GM21825 (cell line): ENCODE measurements around the gene FNDC5.

Experiments
- ATAC-seq: cut with Tn5 transposase; IDR thresholded peaks from one replicate; pipeline ENCODE4 v1.9.1; 2021; ENCODE audit warnings: mild to moderate bottlenecking, moderate library complexity; ENCODE audit not compliant: unreplicated experiment

Gene FNDC5

DNA sequence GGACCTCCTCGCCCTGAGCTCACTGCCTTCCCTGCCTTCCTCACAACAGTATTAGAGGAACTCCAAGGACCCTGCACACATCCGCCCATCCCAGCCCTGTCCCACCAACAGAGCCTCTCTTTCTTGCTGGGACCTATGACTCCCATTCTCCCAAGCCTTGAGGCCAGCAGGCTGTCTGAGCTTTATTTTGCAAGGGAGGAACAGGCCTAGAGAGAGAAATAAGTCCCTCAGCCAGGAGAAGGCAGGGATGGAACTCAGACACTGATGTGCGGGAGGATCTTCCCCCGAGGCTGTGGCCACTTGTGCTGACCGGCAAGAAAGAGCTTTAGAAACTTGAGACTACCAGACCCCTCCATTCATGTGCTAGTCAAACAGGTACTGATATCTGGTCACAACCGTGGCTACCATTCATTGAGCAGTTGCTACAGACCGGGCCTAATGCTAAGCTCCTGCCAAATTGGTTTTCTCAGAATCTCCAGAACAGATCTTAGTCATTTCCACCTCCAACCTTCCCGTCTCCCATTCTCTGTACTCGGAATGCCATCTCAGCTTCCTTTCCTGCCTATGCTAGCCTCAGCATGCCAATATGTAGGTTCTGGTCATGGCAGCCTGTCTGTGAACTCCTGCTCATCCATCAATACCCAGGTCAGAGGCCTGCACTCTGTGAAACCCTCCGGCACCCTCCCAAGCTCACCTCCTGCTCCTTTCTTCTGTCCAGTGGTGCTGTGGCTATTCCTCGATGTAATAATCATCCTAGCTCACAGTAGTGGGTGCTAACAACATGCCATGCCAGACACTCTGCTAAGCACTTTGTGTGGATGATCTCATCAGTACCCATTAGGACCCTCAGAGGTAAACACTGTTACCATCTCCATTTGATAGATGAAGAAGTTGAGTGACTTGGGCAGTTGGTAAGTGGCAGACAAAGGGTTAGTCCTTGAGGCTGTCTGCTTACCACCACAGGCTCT, 26.7 kb upstream of the FNDC5 start:
- ATAC-seq, result no peak

- no peak for ATAC-seq
Measured at GRCh38 chr1:32896451-32896850, 25.7 kb upstream of the FNDC5 start.

GRCh38 chr1:32895325-32896215, 24.9 kb upstream of the FNDC5 start:
- no peak for ATAC-seq

GRCh38 chr1:32894681-32895080, 24.0 kb upstream of the FNDC5 start:
- no peak for ATAC-seq

- no peak for ATAC-seq
Measured at GRCh38 chr1:32894019-32894600, 23.4 kb upstream of the FNDC5 start.

DNA sequence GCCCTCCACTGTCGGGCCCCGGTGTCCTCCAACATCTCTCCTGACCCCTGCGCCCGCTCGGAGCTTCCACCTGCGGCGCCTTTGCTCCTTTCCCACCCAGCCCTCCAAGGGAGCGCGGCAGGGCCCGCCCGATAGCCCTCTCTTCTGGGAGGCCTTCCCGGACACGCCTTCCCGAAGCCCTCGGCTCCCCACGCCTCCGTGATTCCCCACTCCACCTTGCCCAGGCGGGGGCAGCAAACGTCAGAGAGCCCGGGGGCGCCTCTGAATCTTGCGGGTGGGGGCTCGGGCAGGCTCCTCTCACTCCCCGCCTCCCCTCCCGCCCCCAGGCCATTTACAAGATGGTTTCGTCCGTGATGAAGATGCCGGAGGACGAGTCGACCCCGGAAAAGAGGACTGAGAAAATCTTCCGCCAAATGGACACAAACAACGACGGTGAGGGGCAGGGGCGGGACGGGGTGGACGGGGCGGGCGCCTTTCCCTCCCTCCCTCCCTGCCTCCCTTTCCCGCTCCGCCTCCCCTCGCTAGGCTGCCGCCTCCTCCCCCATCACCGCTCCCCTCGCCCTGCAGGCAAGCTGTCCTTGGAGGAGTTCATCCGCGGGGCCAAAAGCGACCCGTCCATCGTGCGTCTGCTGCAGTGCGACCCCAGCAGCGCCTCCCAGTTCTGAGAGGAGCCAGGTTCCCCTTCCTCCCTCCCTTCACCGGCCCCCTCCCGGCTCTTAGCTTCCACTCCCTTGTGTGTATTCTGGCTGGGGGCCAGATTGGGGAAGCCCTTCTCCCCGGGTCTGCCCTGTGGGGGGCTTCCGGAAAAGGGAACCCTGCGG, 22.7 kb upstream of the FNDC5 start:
- ATAC-seq, result no peak

- ATAC-seq, result no peak
Measured at GRCh38 chr1:32892368-32893197, 21.9 kb upstream of the FNDC5 start.

DNA sequence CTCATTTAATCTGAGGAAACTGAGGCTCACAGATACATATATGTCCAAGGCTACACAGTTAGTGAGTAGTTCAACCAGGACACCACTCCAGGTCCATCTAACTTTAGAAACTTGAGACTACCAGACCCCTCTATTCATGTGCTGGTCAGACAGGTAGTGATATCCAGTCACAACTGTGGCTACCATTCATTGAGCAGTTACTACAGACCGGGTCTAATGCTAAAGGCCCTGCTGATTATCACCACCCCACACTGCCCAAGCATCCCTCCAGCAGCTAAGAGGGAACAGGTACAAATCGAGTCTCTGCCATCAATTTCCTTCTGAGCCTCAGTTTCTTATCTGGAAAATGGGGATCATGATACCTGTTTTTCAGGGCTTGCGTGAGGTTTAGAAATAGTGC, 20.9 kb upstream of the FNDC5 start:
- ATAC-seq, result no peak

DNA sequence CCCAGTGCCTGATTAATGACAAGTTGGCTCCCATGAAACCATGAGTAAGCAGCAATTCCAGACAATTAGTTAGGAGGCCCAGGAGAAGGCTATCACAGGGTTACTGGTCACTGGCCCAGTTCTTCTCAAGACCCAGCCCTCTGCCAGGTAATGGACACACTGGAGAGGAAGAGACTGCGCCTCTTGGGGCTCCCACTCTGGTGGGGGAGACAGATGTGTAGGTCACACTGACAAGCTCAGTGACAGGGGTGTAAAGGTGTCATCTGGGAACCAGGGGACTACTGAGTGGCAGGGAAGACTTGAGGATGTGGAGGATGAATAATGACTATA, 20.5 kb upstream of the FNDC5 start:
- no peak for ATAC-seq

GRCh38 chr1:32890516-32891240, 20.0 kb upstream of the FNDC5 start:
- ATAC-seq, result no peak

GRCh38 chr1:32889731-32890278, 19.1 kb upstream of the FNDC5 start:
- ATAC-seq, result no peak

- ATAC-seq, result no peak
Measured at GRCh38 chr1:32888677-32889420, 18.1 kb upstream of the FNDC5 start.

GRCh38 chr1:32888134-32888533, 17.4 kb upstream of the FNDC5 start:
- no peak for ATAC-seq

DNA sequence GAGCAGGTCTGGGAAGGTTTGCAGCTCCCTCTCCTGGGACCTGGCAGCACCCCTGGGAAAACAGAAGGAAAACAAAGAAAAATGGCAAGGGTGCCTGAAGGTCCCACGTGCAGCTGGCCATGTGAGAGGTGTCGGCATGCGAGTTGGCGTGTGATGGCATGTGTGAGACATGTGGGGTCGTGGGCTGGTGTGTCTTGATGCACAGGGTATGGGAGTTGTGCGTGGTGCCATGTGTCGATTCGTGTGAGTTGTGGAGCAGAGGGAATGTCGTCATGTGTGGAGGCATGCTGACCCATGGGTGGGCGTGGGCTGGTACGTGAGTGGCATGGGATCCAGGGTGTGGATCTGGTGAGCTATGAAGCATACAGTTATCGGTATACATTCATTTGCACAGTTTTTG, 16.9 kb upstream of the FNDC5 start:
- ATAC-seq, result no peak

DNA sequence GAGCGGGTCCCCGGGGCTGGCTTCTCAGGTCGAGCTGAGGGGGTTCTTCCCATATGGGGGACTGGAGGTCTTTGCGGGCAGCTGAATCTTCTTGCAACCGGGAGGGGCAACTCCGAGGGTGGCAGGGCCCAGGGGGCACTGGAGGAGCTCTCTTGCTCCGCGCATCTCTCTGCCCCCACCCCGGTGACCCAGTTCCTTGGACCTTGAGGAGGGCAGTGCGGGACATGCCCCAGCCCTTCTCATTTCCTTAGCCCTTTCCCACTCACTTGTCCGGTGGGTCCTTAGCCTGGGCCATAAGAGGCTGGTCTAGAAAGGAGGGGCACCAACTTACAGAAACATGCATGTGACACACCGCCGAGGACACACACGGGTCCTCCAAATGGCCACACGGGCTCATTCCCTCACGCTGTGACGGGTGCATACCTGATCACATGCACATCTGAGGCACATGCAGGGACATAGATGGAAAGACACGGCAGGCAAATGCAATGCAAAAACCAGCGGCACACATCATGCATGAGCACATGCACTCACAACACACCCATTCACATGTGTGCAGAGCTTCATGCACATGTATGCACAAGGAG, 16.2 kb upstream of the FNDC5 start:
- ATAC-seq, result no peak

DNA sequence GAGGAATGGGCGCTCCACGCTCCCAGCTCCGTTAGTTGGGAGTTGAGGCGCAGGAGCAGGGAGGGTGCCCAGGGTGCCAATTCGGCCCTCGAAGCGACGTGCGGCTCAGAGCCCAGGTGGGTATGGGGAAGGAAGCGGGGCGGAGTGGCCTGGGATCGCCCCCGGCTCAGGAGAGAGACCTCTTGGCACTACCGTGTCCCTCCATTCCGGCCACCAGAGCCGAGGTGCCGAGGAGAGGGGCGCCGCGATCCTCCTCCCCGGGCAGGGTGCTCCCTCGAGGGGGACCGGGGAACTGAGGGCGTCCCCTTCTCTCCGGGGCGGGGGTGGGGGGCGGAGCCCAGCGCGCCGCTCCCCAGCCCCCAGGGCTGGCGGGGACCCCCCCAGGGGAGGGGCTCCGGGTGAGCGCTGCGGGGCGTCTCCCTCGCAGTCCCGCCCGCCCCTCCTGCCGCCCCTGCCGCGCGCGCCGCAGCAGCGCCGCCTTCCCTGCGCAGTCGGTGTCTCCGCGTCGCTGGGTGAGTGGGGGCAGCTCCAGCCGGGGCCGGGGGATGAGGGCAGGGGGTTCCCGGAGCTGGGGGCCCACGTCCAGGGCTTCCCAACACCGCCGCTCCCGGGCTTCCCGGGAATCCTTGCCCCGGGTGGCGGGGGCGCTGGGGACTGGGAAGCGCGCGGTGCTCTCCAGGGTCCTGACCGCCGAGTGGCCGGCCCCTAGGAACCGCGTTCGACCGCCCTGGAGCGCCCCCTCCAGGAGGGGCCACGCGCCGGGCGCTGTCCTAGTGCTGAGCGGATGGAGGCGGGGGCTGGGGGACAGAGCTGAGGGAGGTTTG, 15.5 kb upstream of the FNDC5 start, which contains the start of gene HPCA:
Gene HPCA, plus strand, starts transcription at position 488 of the 824 bp plus-strand sequence. CDS start 2,408 bp downstream, outside the sequence.
- no peak for ATAC-seq

GRCh38 chr1:32885676-32886003, 14.9 kb upstream of the FNDC5 start:
- ATAC-seq, result no peak
